Suprapubic skin (tissue), 4 donors: Measurements from ENCODE around the gene GLRX3. TPM values are rescaled to one million over a fixed set of nuclear protein-coding genes. Genes with fewer than 3 reads are reported as not detected.
A peak's percentile ranks its signal among the peaks of the same experiment; 100 is the strongest.

Experiments used
- DNase-seq, 2 donors: peaks; one replicate each; pipeline ENCODE4 v3.0.0-alpha.2; 2019; ENCODE audit warnings: low spot score in 2 of 2
- H3K27ac ChIP-seq: fragments of 200-600 bp; sonication (generic); one replicate; pipeline ENCODE4 v1.5.1; 2019
- H3K27me3 ChIP-seq: fragments of 200-600 bp; sonication (generic); one replicate; pipeline ENCODE4 v1.5.1; 2019
- H3K36me3 ChIP-seq: fragments of 200-600 bp; sonication (generic); one replicate; pipeline ENCODE4 v1.5.1; 2019
- H3K4me1 ChIP-seq: fragments of 200-600 bp; sonication (generic); one replicate; pipeline ENCODE4 v1.5.1; 2019
- H3K4me3 ChIP-seq: fragments of 200-600 bp; sonication (generic); one replicate; pipeline ENCODE4 v1.5.1; 2019; ENCODE audit warnings: mild to moderate bottlenecking
- H3K9me3 ChIP-seq: fragments of 200-600 bp; sonication (generic); one replicate; pipeline ENCODE4 v1.5.1; 2019
- EP300 ChIP-seq: sonication (generic); formaldehyde crosslinking; IDR thresholded peaks from one replicate; pipeline ENCODE4 v1.6.1; 2017; ENCODE audit warnings: antibody characterized with exemption
- POLR2A ChIP-seq, 2 donors: fragments of 450-650 bp; IDR thresholded peaks; one replicate each; pipeline ENCODE4 v1.6.1; 2017; ENCODE audit warnings: antibody characterized with exemption in 2 of 2, mild to moderate bottlenecking in 2 of 2, moderate library complexity in 2 of 2
- POLR2AphosphoS5 ChIP-seq, 3 donors: sonication (generic); formaldehyde crosslinking; IDR thresholded peaks; one replicate each; pipeline ENCODE4 v1.6.1; 2017; ENCODE audit warnings: antibody characterized with exemption in 3 of 3
- WGBS: methylation state at CpG from one replicate; pipeline ENCODE4 v1.1.5; 2018; 5-methylcytosine and 5-hydroxymethylcytosine counted together
- total RNA-seq, 4 donors: library from RNA; depleted of rRNA; stranded (reverse); fragments of >200 nt; gene quantifications; one replicate each; pipeline ENCODE4 v1.1.0, GENCODE V29; 2016
- TF ChIP-seq, protein P1 (sequence below), 2 donors: fragments of 200-600 bp in 1 of 2; fragments of 450-650 bp in 1 of 2; sonication (generic) in 1 of 2; IDR thresholded peaks; one replicate each; pipeline ENCODE4 v1.5.1; 2016 to 2019; ENCODE audit warnings: antibody characterized with exemption in 2 of 2, mild to moderate bottlenecking in 1 of 2, moderate library complexity in 1 of 2

The GLRX3 gene
- total RNA-seq, 4 donors from 2014 or later = 35.7 to 115 (median 44.7) TPM

DNA sequence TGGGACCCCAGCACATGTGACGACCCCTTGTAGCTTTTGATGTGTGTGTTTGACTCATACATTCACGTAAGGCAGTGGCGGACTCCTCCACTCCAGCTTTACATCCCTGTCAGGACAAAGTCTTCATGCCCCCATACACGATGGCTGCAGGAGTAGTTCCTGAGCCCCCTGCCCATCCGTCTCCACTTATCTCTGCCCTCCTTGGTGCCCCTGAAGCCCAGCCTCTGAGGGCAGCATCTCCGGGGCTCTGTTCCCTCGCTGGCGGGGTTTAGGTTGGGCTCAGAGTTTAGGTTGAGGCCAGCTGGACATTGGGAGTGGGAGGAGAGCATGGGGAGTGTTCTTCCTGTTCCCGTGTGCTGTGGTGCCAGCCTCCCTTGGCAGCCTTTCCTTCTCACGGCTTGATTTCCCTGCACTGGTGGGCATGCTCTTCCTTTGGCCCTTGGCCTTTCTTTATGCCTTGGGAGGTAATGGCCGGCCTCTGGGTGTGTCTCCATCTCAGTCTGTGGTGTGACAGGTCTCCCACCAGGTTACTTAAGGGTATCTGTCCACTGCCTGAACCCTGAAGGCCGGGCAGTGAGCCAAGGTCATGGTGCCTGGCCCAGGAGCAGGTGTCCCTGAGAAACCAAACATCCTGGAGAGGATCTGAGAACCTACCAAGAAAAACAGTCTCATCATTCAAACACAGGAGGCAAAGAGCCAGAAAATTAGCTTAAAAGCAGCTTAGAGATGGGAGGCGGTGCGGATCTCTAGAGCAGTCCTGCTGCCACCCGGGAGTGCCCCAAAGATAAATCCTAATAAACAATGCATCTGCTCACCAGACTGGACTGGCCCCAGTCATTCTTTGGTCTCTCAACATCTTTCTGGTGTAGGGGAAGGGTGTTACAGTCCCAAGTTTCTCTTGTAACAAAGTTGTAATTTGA, 85.5 kb downstream of the GLRX3 start:
- DNase-seq = peak; percentile 28 to 64
- Histone ChIP-seq H3K4me3 (no peak overlapping the region), H3K36me3 (no peaks in the 10 kb centered on the region), H3K9me3 (no peaks in the 10 kb centered on the region), H3K4me1 (no peaks in the 10 kb centered on the region), H3K27ac (no peak overlapping the region), H3K27me3 (no peaks in the 10 kb centered on the region)
- WGBS = 75% methylated on average over 14 of the region's 15 CpGs
- TF ChIP-seq POLR2AphosphoS5 (IDR thresholded peaks at IDR 0.05) = no peak
- TF ChIP-seq, protein P1, sequence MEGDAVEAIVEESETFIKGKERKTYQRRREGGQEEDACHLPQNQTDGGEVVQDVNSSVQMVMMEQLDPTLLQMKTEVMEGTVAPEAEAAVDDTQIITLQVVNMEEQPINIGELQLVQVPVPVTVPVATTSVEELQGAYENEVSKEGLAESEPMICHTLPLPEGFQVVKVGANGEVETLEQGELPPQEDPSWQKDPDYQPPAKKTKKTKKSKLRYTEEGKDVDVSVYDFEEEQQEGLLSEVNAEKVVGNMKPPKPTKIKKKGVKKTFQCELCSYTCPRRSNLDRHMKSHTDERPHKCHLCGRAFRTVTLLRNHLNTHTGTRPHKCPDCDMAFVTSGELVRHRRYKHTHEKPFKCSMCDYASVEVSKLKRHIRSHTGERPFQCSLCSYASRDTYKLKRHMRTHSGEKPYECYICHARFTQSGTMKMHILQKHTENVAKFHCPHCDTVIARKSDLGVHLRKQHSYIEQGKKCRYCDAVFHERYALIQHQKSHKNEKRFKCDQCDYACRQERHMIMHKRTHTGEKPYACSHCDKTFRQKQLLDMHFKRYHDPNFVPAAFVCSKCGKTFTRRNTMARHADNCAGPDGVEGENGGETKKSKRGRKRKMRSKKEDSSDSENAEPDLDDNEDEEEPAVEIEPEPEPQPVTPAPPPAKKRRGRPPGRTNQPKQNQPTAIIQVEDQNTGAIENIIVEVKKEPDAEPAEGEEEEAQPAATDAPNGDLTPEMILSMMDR (IDR thresholded peaks at IDR 0.05) = no peak
- TF ChIP-seq EP300 = no peak
- no peak for TF ChIP-seq POLR2A (IDR thresholded peaks at IDR 0.05)

GRCh38 chr10:130222381-130222780, 86.2 kb downstream of the GLRX3 start:
- Histone ChIP-seq H3K36me3 (no peaks in the 10 kb centered on the region), H3K4me1 (no peaks in the 10 kb centered on the region), H3K4me3 (no peak overlapping the region), H3K27ac (no peak overlapping the region), H3K9me3 (no peaks in the 10 kb centered on the region), H3K27me3 (no peaks in the 10 kb centered on the region)
- DNase-seq = peak in 1 of 2 donors; percentile 16
- WGBS = 42% methylated on average over 8 of the region's 8 CpGs
- TF ChIP-seq, protein P1 (IDR thresholded peaks at IDR 0.05) = no peak
- TF ChIP-seq EP300 = no peak
- no peak for TF ChIP-seq POLR2AphosphoS5 (IDR thresholded peaks at IDR 0.05)
- no peak for TF ChIP-seq POLR2A (IDR thresholded peaks at IDR 0.05)

DNA sequence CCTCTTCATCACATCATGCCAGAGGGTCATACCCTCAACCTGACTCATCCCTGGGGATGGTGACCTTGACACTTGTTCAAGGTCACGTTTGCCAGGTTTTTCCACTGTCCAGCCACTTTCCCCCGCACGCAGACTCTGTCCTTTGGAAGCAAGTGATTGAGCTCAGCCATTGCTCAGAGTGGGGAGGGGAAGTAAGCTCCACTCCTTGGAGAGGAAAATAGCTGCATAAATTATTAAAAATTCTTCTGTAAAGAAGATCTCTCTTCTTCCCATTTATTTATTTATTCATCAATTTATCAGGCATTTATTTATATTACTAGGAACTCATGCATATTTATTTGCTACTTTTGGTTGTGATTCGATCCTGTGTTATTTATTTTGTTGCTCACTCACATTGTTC, 88.0 kb downstream of the GLRX3 start:
- Histone ChIP-seq H3K27ac (no peak overlapping the region), H3K9me3 (peaks cover 4% of the 10 kb centered on the region), H3K36me3 (no peaks in the 10 kb centered on the region), H3K4me3 (no peak overlapping the region), H3K4me1 (no peaks in the 10 kb centered on the region), H3K27me3 (no peaks in the 10 kb centered on the region)
- WGBS = 74% methylated on average over 4 of the region's 4 CpGs
- no peak for TF ChIP-seq POLR2A (IDR thresholded peaks at IDR 0.05)
- TF ChIP-seq EP300 = no peak
- TF ChIP-seq, protein P1 (IDR thresholded peaks at IDR 0.05) = no peak
- no peak for TF ChIP-seq POLR2AphosphoS5 (IDR thresholded peaks at IDR 0.05)
- peak in 1 of 2 donors; percentile 45 for DNase-seq

- Histone ChIP-seq H3K4me1 (no peaks in the 10 kb centered on the region), H3K36me3 (no peaks in the 10 kb centered on the region), H3K9me3 (peaks cover 4% of the 10 kb centered on the region), H3K4me3 (no peak overlapping the region), H3K27ac (no peak overlapping the region), H3K27me3 (no peaks in the 10 kb centered on the region)
- DNase-seq = peak in 1 of 2 donors; percentile 44
- TF ChIP-seq EP300 (no peak), POLR2A (IDR thresholded peaks at IDR 0.05) (no peak), POLR2AphosphoS5 (IDR thresholded peaks at IDR 0.05) (no peak)
- TF ChIP-seq, protein P1 (IDR thresholded peaks at IDR 0.05) = no peak
- 97% methylated on average over 3 of the region's 3 CpGs for WGBS
Measured at GRCh38 chr10:130226012-130226411, 89.8 kb downstream of the GLRX3 start.

GRCh38 chr10:130227883-130228282, 91.7 kb downstream of the GLRX3 start:
- H3K27me3 ChIP-seq = no peaks in the 10 kb centered on the region
- no peak overlapping the region for H3K27ac ChIP-seq
- H3K4me1 ChIP-seq = no peaks in the 10 kb centered on the region
- 89% methylated on average over 2 of the region's 2 CpGs for WGBS
- no peak for TF ChIP-seq EP300
- H3K4me3 ChIP-seq = no peak overlapping the region
- H3K36me3 ChIP-seq = no peaks in the 10 kb centered on the region
- H3K9me3 ChIP-seq = peaks cover 4% of the 10 kb centered on the region
- peak in 1 of 2 donors; percentile 31 for DNase-seq

Other genes starting within 250 kb of the GLRX3 start
- 1 to 10 TPM; 1.4 to 4.2 (median 2.4) TPM for gene EBF3, start 172.1 kb upstream of the GLRX3 start, total RNA-seq
- 1 to 10 TPM; 1.1 to 8.5 (median 4.5) TPM for gene C10orf143, start 25.6 kb upstream of the GLRX3 start, total RNA-seq